Measurements from ENCODE around the gene TNKS2.

DNA sequence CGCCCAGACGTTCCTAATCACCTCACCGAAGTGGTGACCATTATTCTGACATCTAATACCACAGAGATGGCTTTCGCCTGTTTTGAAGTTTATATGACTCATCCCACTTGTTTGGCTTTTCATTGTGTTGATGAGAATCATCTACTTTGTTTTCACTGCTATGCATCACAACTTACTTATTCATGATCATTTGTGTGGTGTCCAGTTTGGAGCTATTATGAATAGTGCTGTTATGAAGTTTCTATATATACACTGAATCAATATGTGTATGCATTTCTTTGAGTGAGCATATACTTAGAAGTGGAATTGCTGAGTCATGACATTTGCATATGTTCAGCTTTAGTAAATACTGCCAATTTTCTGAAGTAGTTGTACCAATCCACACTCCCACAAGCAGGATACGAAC is 38.6 kb upstream of the TNKS2 start:
- TF ChIP-seq, protein P1, sequence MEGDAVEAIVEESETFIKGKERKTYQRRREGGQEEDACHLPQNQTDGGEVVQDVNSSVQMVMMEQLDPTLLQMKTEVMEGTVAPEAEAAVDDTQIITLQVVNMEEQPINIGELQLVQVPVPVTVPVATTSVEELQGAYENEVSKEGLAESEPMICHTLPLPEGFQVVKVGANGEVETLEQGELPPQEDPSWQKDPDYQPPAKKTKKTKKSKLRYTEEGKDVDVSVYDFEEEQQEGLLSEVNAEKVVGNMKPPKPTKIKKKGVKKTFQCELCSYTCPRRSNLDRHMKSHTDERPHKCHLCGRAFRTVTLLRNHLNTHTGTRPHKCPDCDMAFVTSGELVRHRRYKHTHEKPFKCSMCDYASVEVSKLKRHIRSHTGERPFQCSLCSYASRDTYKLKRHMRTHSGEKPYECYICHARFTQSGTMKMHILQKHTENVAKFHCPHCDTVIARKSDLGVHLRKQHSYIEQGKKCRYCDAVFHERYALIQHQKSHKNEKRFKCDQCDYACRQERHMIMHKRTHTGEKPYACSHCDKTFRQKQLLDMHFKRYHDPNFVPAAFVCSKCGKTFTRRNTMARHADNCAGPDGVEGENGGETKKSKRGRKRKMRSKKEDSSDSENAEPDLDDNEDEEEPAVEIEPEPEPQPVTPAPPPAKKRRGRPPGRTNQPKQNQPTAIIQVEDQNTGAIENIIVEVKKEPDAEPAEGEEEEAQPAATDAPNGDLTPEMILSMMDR (IDR thresholded peaks at IDR 0.05), result no peak
- TF ChIP-seq POLR2AphosphoS5 (IDR thresholded peaks at IDR 0.05) (no peak), POLR2A (IDR thresholded peaks at IDR 0.05) (no peak)

Measured in breast epithelium (tissue), 3 donors.